H1 (cell line): ENCODE data around the gene CNTN5. TPM values are rescaled to one million over a fixed set of nuclear protein-coding genes. Genes with fewer than 3 reads are reported as not detected.

Experiments used
- CTCF ChIA-PET: fragments of 300-600 bp; sonication (Branson Sonifier 250); formaldehyde crosslinking; loops from one replicate; lab custom pipeline; 2021; ENCODE audit not compliant: partially characterized antibody; lab: Charles Lee
- POLR2A ChIA-PET: fragments of 300-600 bp; sonication (Branson Sonifier 250); formaldehyde crosslinking; loops from one replicate; lab custom pipeline; 2021; ENCODE audit warnings: inconsistent platforms; ENCODE audit not compliant: partially characterized antibody; lab: Charles Lee
- DNase-seq, 2 experiments: peaks; one replicate each; pipeline versions ENCODE4 v3.0.0 to v3.0.0-alpha.2; 2010 to 2022; ENCODE audit warnings: low spot score in 2 of 2, low read depth in 1 of 2, mixed read lengths in 1 of 2
- FAIRE-seq: peaks from 2 replicates; lab custom pipeline; 2011; peaks lifted over from hg19 to GRCh38; lab: Jason Lieb, UNC
- H2AFZ ChIP-seq: 2 replicates; pipeline ENCODE4 v1.8.1; 2012; ENCODE audit warnings: low read length, inconsistent platforms
- H2AK5ac ChIP-seq: 2 replicates; pipeline ENCODE4 v1.6.1; 2013; ENCODE audit warnings: low read depth, low read length
- H2BK120ac ChIP-seq: replicated peaks from 2 replicates; pipeline ENCODE3; 2013; ENCODE audit warnings: low read depth, low read length, inconsistent platforms
- H2BK12ac ChIP-seq: 2 replicates; pipeline ENCODE4 v1.6.1; 2013; ENCODE audit warnings: low read depth, low read length
- H2BK15ac ChIP-seq: 2 replicates; pipeline ENCODE4 v1.6.1; 2013; ENCODE audit warnings: low read length
- H2BK20ac ChIP-seq: 2 replicates; pipeline ENCODE4 v1.6.1; 2013; ENCODE audit warnings: low read length
- H2BK5ac ChIP-seq: 2 replicates; pipeline ENCODE4 v1.6.1; 2013; ENCODE audit warnings: low read depth, low read length
- H3K14ac ChIP-seq: 2 replicates; pipeline ENCODE4 v1.6.1; 2013; ENCODE audit warnings: inconsistent platforms; ENCODE audit not compliant: insufficient read length
- H3K18ac ChIP-seq: 2 replicates; pipeline ENCODE4 v1.6.1; 2013; ENCODE audit warnings: low read length; ENCODE audit errors: extremely low read depth
- H3K23ac ChIP-seq: 2 replicates; pipeline ENCODE4 v1.6.1; 2013; ENCODE audit warnings: inconsistent platforms; ENCODE audit not compliant: insufficient read length
- H3K23me2 ChIP-seq: 2 replicates; pipeline ENCODE4 v1.6.1; 2013; ENCODE audit warnings: low read depth, low read length
- H3K27ac ChIP-seq: 2 replicates; pipeline ENCODE4 v1.6.1; 2011; ENCODE audit warnings: low read depth, low read length, inconsistent platforms
- H3K27me3 ChIP-seq, 4 experiments: replicated peaks in 1 of 4; 1 replicate in 1 of 4; 2 replicates in 3 of 4; pipeline versions ENCODE4 v1.6.1 to v1.8.1; 2011 to 2013; ENCODE audit warnings: low read length in 3 of 4, mild to moderate bottlenecking in 3 of 4, inconsistent platforms in 2 of 4, mixed read lengths in 2 of 4, moderate library complexity in 1 of 4; ENCODE audit not compliant: control insufficient read depth in 3 of 4, insufficient read depth in 3 of 4; ENCODE audit errors: extremely low read depth in 1 of 4
- H3K36me3 ChIP-seq, 4 experiments: 2 replicates each; pipeline versions ENCODE4 v1.6.1 to v1.8.1; 2011 to 2013; ENCODE audit warnings: mild to moderate bottlenecking in 4 of 4, low read length in 3 of 4, moderate library complexity in 2 of 4, control low read depth in 1 of 4, inconsistent platforms in 1 of 4; ENCODE audit not compliant: insufficient read depth in 4 of 4, control insufficient read depth in 2 of 4
- H3K4ac ChIP-seq: replicated peaks from 2 replicates; pipeline ENCODE3; 2013; ENCODE audit warnings: low read length, low read depth, mixed read lengths, inconsistent platforms; ENCODE audit not compliant: insufficient read length
- H3K4me1 ChIP-seq, 4 experiments: replicated peaks in 1 of 4; 1 replicate in 1 of 4; 2 replicates in 3 of 4; pipeline versions ENCODE4 v1.6.1 to v1.8.1; 2011 to 2013; ENCODE audit warnings: low read length in 3 of 4, inconsistent platforms in 2 of 4, mixed read lengths in 1 of 4; ENCODE audit not compliant: insufficient read depth in 4 of 4, control insufficient read depth in 3 of 4
- H3K4me2 ChIP-seq, 2 experiments: 2 replicates each; pipeline versions ENCODE4 v1.6.1 to v1.8.1; 2011 to 2013; ENCODE audit warnings: low read depth in 2 of 2, low read length in 2 of 2, control low read depth in 1 of 2, inconsistent platforms in 1 of 2, mild to moderate bottlenecking in 1 of 2; ENCODE audit not compliant: insufficient read depth in 1 of 2
- H3K4me3 ChIP-seq, 4 experiments: fragments of 200-600, 300-600 bp in 1 of 4; sonication (generic), shearing (Covaris generic), sonication (Bioruptor Twin) in 1 of 4; 2 replicates each; pipeline versions ENCODE4 v1.5.1 to v1.8.1; 2011 to 2016; ENCODE audit warnings: low read length in 4 of 4, low read depth in 3 of 4, control low read depth in 2 of 4, inconsistent platforms in 2 of 4, mild to moderate bottlenecking in 2 of 4, mixed read lengths in 1 of 4, moderate library complexity in 1 of 4; ENCODE audit not compliant: insufficient read depth in 2 of 4; ENCODE audit errors: extremely low read depth in 1 of 4
- H3K56ac ChIP-seq: replicated peaks from 2 replicates; pipeline ENCODE3; 2013; ENCODE audit warnings: low read depth, mild to moderate bottlenecking, mixed read lengths, low read length, inconsistent platforms; ENCODE audit not compliant: insufficient read length
- H3K79me1 ChIP-seq: 2 replicates; pipeline ENCODE4 v1.6.1; 2013; ENCODE audit warnings: low read depth, low read length, control low read depth
- H3K79me2 ChIP-seq, 2 experiments: 2 replicates each; pipeline versions ENCODE4 v1.6.1 to v1.8.1; 2012 to 2013; ENCODE audit warnings: low read length in 2 of 2, mild to moderate bottlenecking in 2 of 2, inconsistent platforms in 1 of 2; ENCODE audit not compliant: insufficient read depth in 2 of 2, control insufficient read depth in 1 of 2
- H3K9ac ChIP-seq, 4 experiments: replicated peaks in 1 of 4; 1 replicate in 1 of 4; 2 replicates in 3 of 4; pipeline versions ENCODE4 v1.6.1 to v1.8.1; 2011 to 2013; ENCODE audit warnings: low read depth in 3 of 4, low read length in 3 of 4, control low read depth in 2 of 4, mild to moderate bottlenecking in 2 of 4, moderate library complexity in 2 of 4, inconsistent platforms in 1 of 4; ENCODE audit errors: extremely low read depth in 1 of 4
- H3K9me3 ChIP-seq, 2 experiments: 2 replicates each; pipeline versions ENCODE4 v1.6.1 to v1.8.1; 2012 to 2013; ENCODE audit warnings: mild to moderate bottlenecking in 2 of 2, moderate library complexity in 2 of 2, control low read depth in 1 of 2, inconsistent platforms in 1 of 2, low read depth in 1 of 2, low read length in 1 of 2, mixed read lengths in 1 of 2; ENCODE audit not compliant: insufficient read depth in 2 of 2
- H4K20me1 ChIP-seq, 2 experiments: replicated peaks in 1 of 2; 2 replicates each; pipeline versions ENCODE3 to v1.8.1; 2011 to 2013; ENCODE audit warnings: inconsistent platforms in 2 of 2, low read length in 2 of 2, mild to moderate bottlenecking in 1 of 2; ENCODE audit not compliant: insufficient read depth in 2 of 2, control insufficient read depth in 1 of 2
- H4K5ac ChIP-seq: 2 replicates; pipeline ENCODE4 v1.6.1; 2013; ENCODE audit warnings: low read length, low read depth, mixed read lengths, inconsistent platforms; ENCODE audit not compliant: insufficient read length
- H4K8ac ChIP-seq: 2 replicates; pipeline ENCODE4 v1.8.0; 2013; ENCODE audit warnings: mild to moderate bottlenecking, moderate library complexity, low read length, inconsistent platforms; ENCODE audit not compliant: insufficient read depth; ENCODE audit errors: extremely low read depth
- H4K91ac ChIP-seq: replicated peaks from 2 replicates; pipeline ENCODE3; 2013; ENCODE audit warnings: low read length, mixed read lengths, inconsistent platforms; ENCODE audit not compliant: insufficient read length
- TBP ChIP-seq: IDR thresholded peaks from 2 replicates; pipeline ENCODE4 v1.6.1; 2011; ENCODE audit warnings: low read depth, low read length, improper control_type of control experiment
- WGBS, 2 experiments: shearing (Covaris generic) in 1 of 2; methylation state at CpG; one replicate each; pipeline versions ENCODE4 v1.1.6 to v1.1.7; 2013 to 2015; ENCODE audit warnings: low lambda C conversion rate in 2 of 2, mixed read lengths in 2 of 2, inconsistent platforms in 1 of 2, low coverage in 1 of 2, missing lambda C conversion rate in 1 of 2; ENCODE audit not compliant: insufficient replicate concordance in 2 of 2, insufficient coverage in 1 of 2, insufficient read length in 1 of 2; ENCODE audit errors: extremely low coverage in 1 of 2, missing lambda C conversion rate in 1 of 2; 5-methylcytosine and 5-hydroxymethylcytosine counted together
- polyA plus RNA-seq, 7 experiments: library from polyadenylated mRNA; depleted of rRNA in 3 of 7; stranded (reverse) in 5 of 7; unstranded in 2 of 7; fragments of >200 nt in 5 of 7; fragments of 200-250 nt in 2 of 7; gene quantifications; 1 replicate in 5 of 7; 2 replicates in 1 of 7; 4 replicates in 1 of 7; pipeline versions ENCODE4 v1.2.1 to v1.2.3, GENCODE V29; 2011 to 2013; ENCODE audit warnings: missing spikeins in 2 of 7, mixed read lengths in 2 of 7
- total RNA-seq: library from RNA; stranded (reverse); fragmentation: NEBNext Ultra II Directional; extraction: Animal tissue kit (Norgen Biotek cat#: 25700); gene quantifications from 2 replicates; pipeline ENCODE4 v1.2.1, GENCODE V29; 2021

The CNTN5 gene
- total and polyA plus RNA-seq, 2 of the 8 experiments (the other 6 are each of a cell fraction or from before 2014, with no cell fraction given), result not detected

- H3K4me1 ChIP-seq, result peaks cover 0 to 3% (median under 1%) of the 10 kb centered on the region in 4 experiments; a peak in 2 of 7 replicates
- H3K27me3 ChIP-seq, result no peaks in the 10 kb centered on the region
- CTCF ChIA-PET, result no interaction called here
- H2BK20ac ChIP-seq, result no peak overlapping the region
- H3K79me2 ChIP-seq, result no peaks in the 10 kb centered on the region
- H3K4me3 ChIP-seq, result no peak overlapping the region
- POLR2A ChIA-PET, result no interaction called here
- no peak for FAIRE-seq
- H3K23ac ChIP-seq, result no peak overlapping the region
- no peak overlapping the region for H2AFZ ChIP-seq
- no peak overlapping the region for H3K18ac ChIP-seq
- no peak overlapping the region for H2BK120ac ChIP-seq
- H4K5ac ChIP-seq, result no peak overlapping the region
- H3K4me2 ChIP-seq, result no peak overlapping the region
- DNase-seq, result no peak
- no peaks in the 10 kb centered on the region for H3K9me3 ChIP-seq
- no peaks in the 10 kb centered on the region for H4K20me1 ChIP-seq
- H3K27ac ChIP-seq, result no peak overlapping the region
- no peak overlapping the region for H3K9ac ChIP-seq
- TF ChIP-seq TBP, result no peak
- H3K4ac ChIP-seq, result no peak overlapping the region
- no peaks in the 10 kb centered on the region for H3K23me2 ChIP-seq
- H2BK12ac ChIP-seq, result no peak overlapping the region
- no peak overlapping the region for H3K56ac ChIP-seq
- no peak overlapping the region for H3K14ac ChIP-seq
- no peak overlapping the region for H4K8ac ChIP-seq
- no peaks in the 10 kb centered on the region for H3K36me3 ChIP-seq
- WGBS, 2 experiments, result 87% methylated on average over 1 of the region's 1 CpG; no CpG with 5 or more reads in 1 of the 2 experiments
- H2BK5ac ChIP-seq, result no peak overlapping the region
- no peaks in the 10 kb centered on the region for H3K79me1 ChIP-seq
- no peak overlapping the region for H2AK5ac ChIP-seq
- no peak overlapping the region for H2BK15ac ChIP-seq
- H4K91ac ChIP-seq, result no peak overlapping the region
Observed at GRCh38 chr11:99063331-99063730, 42.6 kb downstream of the CNTN5 start.
